Endometrial microvascular endothelial cells (primary cell): ENCODE measurements around the gene PTPRN2. TPM values are rescaled to one million over a fixed set of nuclear protein-coding genes. Genes with fewer than 3 reads are reported as not detected.
"Not testable (repeated sequence)": the region's sequence is repeated elsewhere in the genome, so short reads cannot be mapped to it uniquely, and the experiment has no call there.

Experiments used
- in situ Hi-C: cut with HindIII; loops from 2 replicates; pipeline ENCODE4 v1.10.0; 2017; ENCODE audit warnings: low sequenced_read_pairs, low pct_unique_long_range_greater_than_20kb; ENCODE audit errors: inconsistent ontology term
- total RNA-seq: library from RNA; depleted of rRNA; stranded (reverse); fragments of >200 nt; gene quantifications from one replicate; pipeline ENCODE4 v1.2.3, GENCODE V29; 2015; ENCODE audit errors: inconsistent ontology term

The PTPRN2 gene
- total RNA-seq, 1 donor from 2014 or later = 13.3 TPM

DNA sequence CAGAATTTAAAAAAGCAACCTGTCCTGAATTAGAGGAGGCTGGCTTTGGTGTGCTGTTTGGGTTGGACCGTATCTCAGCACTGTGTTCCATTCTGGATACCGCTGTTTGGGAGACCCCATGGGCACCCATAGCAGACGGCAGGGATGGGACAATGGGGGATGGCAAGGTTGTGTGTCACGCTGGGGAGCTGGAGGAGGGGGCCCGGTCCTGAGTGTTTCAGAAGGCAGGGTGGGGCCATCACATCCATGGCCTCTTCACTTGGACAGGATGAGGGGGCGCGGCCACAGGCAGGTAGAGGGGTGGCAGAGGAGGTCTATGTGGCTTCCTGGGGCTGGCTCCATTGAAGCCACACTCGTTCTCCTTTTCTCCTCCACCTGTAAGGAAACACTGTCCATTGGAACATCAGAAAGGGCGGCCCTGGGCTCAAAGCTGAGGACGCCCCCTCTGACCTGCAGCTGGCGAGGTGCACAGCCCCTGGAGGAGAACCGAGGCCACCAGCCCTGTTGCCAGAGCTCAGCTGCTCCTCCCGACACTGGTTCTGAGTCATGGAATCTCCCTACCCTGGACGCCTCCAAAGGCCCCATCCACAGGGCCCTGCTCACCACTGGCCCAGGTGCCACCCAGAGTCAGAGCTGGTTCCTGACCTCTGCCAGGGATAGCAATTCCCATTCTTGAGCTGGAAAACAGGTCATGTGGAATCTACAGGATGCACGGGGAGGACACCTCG lies 663.6 kb downstream of the PTPRN2 start:
- in situ Hi-C loops = no loop called here

DNA sequence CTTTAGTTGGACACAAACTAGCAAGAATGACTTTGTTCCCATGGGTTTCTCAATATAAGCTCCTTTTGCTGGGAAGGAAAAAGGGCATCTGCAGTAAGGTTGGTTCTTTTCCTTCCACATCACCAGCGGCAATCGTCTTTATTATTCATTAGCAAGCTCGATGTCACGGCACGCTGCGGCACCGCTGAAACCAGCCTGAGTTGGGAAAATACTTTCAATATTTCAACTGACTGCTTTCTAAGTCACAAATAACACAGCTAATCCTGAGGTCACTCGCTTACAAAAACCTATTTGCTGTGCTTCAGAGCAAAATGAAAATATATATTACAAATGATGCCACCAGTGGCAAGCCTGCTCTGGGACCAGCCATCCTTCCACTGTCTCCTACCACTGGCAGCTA lies 665.0 kb downstream of the PTPRN2 start:
- in situ Hi-C loops = no loop called here

DNA sequence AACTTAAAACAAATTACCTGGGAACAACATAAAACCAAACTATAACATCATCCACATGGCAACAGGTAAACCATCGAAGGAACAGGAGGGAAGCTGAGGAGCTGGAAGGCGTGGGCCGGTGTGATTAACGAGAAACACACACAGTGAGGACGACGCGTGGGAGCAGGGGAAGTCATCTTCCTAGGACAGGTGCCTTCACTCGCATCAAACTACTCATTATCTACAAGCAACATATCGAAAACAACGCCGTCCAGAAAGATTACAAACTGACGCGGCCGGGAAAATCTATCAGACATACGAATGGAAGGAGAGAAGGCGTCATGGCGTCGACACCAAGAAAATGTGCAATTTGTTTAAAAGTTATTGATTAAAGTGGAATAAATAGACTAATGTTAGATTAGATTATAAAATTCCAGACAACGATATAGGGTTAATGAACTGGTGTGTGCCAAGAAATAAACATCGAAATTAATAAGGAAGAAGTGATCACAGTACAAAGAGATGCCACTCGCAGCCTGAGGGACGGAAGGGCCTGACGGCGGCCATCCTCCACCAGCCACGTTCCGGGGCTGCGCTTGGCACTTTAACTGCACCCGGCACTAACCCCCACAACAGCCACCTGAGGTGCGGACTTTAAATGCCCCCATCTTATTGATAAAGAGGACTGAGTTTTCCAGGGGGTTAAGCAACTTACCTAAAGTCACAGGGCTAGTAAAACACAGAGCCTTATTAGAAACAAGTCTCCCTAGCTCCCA lies 669.1 kb downstream of the PTPRN2 start:
- in situ Hi-C loops = no loop called here

DNA sequence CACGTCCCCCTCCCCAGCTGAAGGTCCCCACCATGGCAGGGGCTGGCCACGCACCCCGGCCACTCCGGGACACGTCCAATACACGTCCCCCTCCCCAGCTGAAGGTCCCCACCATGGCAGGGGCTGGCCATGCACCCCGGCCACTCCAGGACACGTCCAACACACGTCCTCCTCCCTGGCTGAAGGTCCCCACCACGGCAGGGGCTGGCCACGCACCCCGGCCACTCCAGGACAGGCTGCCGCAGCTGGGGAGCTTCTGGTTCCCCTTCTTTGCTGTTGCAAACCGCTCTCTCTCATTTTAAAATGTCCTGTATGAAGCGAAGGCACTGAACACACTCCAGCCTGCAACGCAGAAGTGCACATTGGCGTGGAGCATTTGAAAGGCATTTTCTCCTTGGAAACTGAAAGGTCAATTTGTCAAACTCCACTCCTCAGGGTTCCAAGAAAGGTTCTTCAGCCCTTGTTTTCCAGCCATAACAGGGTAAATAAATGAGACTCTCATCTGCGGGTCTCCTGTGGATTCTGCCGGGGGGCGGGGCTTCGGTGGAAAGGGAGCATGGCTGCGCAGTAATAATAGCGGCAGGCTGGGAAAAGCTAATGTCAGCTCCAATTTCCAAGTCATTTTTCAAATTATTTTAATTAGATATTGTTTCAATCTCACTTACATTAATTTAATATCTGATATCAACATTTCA lies 670.5 kb downstream of the PTPRN2 start:
- in situ Hi-C loops = no loop called here

DNA sequence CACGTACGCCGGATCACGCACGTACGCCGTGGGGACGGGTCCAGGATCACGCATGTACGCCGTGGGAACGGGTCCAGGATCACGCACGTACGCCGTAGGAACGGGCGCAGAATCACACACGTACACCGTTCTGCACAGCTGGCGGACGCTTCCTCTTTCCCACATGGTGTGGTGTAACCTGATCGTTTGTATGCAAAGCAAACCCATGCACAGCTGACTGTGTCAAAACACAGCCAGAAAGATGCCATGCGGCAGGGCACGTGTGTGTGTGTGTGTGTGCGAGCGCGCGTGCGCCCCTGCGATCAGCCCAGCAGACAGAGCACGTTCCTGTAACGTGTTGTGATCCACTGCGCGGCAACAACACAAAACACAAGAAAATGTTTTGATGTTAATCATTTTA lies 677.2 kb downstream of the PTPRN2 start:
- in situ Hi-C loops = no loop called here

DNA sequence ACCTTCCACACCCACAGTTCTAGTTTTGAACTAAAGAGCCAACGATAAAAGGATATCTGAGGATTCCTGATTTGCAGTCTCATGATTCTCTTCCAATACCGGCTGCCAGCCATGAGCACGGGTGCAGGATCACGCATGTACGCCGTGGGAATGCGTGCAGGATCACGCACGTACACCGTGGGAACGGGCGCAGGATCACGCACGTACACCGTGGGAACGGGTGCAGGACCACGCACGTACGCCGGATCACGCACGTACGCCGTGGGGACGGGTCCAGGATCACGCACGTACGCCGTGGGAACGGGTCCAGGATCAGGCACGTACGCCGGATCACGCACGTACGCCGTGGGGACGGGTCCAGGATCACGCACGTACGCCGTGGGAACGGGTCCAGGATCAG lies 677.6 kb downstream of the PTPRN2 start:
- in situ Hi-C loops = not testable (repeated sequence)

DNA sequence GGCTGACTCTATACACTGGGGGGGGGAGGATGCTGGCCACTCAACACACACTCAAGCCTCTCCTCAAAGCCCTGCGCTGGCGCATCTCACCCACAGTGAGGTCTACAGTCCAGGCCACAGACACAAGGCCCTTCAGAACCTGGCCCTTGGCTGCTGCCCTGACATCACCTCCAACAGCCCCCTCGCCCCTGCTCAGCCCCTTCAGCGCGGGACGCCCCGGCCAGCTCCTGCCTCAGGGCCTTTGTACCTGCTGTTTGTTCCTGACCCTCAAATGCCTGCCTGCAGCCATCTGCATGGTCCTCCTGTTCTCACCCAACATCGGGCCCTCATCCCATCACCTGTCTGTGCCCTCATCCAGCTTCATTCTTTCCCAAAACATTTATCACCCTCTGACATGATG lies 678.3 kb downstream of the PTPRN2 start:
- in situ Hi-C loops = no loop called here

DNA sequence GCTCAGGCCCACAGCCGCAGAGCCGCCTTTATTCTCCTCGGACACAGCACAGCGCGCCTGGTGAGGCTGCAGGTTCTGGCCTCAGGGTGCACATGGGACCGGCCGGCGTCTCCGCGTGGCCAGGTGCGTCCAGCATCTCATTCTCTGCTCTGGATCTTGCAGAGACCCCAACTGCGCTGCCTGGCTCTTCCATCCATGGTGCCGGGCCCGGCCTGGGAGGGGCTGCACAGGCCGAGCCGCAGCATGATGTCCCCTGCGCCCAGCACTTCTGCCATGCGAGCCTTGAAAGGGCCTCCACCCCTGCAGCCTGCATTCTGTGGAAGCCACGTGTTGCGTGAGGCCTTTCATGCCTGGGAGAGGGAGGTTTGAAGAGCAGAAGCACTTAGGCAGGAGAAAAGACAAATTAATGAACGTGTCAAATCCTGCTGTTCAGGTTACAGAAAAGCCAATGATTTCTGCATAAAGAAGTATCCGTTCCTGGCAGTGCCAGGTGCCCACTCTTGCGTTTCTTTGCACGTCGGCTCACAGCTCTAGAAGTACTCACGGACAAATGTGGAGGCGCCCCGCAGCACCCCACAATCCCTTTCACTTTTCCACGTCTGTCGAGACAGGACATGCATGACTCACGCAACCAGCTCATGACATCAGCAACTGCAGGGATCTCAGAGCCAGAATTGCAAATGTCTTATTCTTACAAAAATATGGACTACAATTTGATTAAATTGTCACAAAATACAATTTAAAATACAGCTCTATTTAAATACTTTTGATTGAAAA lies 679.4 kb downstream of the PTPRN2 start:
- in situ Hi-C loops = no loop called here

DNA sequence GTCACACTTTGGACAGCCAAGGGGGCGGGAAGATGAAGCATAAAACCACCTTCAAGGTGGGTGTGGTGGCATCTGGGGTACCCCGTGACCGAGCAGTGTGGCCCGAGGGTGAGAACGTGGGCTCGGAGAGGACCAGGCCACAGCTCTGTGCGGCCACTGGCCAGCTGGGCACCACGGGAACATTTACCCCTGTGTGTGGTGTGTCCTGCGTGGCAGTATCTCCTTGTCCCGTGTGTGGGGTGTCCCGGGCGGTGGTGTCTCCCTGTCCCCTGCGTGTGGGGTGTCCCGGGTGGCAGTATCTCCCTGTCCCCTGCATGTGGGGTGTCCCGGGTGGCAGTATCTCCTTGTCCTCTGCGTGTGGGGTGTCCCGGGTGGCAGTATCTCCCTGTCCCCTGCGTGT lies 680.5 kb downstream of the PTPRN2 start:
- in situ Hi-C loops = no loop called here

DNA sequence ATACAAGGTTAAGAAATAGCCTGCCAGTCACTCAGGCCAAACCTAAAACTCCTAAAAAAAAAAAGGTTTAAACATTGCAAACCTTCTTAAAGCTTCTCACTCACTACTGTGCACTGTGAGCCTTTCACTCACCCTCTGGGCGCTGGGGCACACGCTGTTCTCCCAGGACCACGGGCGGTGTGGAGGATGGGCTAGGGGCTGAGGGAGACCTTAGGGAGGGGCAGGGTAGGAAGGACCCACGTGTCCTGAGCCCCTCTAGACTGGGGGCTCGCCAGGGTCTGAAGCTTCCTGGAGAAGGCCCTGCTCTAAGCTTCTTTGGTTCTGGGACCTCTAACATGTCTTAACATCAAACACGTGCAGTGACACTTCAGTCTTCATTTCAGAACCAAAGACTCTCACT lies 681.0 kb downstream of the PTPRN2 start:
- in situ Hi-C loops = no loop called here

DNA sequence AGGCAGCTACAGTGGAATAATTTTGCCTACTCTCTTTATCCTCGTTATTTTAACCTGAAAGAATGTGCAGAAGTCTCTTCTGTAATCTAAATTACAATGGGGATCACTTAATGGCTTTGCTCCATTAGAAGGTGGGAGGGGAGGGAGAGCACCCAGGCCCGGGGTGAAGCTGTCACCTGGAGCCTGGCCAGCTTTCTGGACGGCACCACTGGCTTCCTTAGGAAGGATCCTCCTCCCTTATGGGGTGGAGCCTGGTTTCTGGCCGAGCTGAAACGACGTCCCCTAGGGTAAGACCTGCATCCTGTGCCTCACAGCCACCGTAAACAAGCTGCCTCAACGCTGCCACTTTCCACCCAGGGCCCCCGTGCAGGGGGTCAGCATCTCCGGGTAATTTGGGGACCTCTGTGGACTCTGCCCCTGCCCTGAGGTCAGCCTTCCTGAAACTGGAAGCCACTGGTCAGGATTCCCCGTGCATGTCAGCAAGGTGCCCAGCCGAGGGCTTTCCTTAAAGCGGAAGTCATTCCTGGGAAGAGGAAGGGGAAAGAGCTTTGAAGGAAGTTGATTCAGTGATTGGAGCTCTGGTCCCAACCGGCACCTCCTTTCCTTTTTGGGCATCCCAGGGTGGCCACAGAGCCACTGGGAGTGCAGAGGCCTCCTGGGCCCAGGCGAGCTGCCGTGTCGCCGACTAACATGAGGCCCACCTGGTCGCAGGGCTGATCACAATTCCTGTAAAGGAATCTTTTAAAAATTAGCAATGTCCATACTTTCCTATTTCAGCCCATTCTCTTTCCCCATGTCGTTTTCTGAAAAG lies 681.8 kb downstream of the PTPRN2 start:
- in situ Hi-C loops = no loop called here

DNA sequence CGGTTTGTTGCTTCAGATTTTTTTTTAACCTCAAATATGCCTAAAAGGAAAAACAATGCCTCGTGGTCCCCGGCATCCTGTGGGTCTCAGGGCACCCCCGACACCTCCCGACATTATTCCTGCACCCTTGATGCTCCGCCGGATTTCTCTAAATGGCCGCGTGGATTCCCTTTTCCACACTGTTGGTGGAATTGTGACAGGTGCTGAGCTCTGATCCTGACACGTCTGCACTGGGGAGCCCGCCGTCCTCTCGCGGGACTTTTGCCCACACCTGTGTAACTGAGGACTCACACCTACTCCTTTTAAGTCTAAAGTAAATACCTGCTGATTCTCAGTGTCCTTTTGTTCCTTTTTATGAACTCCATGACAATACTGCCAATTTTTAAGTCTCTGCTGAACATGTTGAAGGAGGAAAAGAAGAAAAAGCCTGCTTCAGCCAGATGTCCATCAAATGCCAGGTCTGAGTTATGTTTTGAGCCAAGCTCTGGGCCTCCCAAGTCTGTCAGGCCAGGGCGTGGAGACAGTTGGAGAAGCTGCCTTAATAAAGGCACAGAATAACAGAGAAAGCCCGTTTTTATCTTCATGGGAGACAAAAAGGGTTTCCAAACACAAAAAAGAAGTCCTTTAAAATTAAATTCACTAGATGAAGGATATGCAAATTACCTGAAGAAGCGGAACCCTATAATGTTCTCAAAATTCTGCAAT lies 682.6 kb downstream of the PTPRN2 start:
- in situ Hi-C loops = no loop called here

DNA sequence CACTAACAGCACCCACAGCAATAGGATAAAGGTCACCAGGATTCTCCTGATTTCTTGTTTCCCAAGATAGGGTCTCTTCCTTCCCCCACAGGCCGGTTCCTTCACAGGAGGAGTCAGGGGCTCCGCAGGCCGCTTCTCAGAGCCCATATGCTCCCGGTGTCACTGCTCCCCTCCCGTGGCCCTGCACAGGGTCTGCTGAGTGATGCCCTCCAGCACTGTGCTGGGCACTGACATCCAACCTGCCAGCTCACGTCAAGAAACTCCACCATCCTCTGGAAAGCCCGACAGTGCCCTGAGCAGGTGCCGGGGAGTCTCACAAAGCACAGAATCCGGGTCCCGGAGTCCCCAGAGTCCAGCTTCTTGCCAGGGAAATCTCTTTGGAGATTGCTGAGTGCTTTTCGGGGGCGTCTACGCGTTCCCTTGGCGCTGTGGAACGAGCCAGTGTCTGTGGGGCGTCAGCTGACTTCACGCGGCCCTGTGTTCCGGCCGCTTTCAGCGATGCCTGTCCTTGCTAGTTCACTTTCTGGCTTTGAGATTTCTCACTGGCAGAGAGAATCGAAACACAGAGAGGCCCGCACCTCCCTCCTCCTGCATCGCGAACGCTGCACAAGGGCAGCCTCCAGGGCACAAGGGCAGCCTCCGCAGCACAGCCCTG lies 683.3 kb downstream of the PTPRN2 start:
- in situ Hi-C loops = no loop called here

DNA sequence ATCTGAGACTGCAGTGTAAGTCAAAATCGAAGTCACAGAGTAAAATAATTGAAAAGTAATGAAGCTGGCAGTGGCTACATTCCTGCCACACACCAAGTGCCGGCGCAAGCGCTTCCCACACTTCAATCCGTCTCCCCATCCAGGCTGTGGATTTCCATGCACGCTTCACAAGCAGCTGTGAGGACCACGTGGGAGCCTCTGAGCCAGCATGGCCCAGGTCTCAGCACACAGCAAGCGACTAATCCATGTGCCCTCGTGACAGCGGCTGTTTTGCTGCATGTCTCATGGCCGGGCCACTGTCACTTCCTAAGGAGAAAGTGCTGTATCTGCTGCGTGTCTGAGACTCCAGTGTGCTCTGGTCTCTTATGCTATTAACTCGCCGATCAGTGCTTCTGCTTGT lies 683.9 kb downstream of the PTPRN2 start:
- in situ Hi-C loops = no loop called here

DNA sequence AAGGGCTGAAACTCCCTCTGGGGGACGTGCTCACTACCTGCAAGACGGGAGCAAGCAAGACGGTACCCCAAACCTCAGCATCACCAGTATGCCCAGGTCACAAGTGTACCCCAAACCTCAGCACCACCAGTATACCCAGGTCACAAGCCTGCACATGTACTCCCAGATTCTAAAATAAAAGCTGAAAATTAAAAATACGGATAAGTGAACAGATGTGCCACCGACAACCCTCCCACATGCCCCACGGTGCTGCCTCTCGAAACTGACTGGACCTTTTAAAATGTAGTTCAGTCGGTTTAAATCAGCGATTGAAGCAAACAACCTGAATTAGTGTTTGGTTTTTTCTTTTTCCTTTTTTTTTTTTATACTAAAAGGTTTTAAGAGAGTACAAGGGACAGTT lies 684.3 kb downstream of the PTPRN2 start:
- in situ Hi-C loops = no loop called here

DNA sequence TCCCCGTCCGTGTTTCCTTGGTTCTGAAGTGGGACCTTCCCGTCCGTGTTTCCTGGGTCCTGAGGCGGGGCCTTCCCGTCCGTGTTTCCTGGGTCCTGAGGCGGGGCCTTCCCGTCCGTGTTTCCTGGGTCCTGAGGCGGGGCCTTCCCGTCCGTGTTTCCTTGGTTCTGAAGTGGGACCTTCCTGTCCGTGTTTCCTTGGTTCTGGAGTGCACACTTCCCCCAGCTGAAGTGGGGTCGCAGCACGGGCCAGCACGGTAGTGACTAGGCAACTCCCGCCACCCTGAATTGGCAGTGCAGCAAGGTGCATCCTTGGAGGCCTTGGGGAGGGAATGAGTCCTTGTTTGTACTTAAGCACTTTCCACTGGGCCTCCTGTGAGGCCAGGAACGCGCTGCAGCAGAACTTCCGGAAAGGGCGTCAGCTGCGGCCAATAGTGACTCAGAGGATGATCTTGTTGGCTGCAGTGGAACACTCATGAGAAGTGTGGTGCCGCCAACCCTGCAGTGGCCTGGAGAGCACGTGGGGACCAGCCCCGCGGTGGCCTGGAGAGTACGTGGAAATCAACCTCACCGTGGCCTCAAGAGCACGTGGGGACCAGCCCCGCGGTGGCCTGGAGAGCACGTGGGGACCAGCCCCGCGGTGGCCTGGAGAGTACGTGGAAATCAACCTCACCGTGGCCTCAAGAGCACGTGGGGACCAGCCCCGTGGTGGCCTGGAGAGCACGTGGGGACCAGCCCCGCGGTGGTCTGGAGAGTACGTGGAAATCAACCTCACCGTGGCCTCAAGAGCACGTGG lies 685.6 kb downstream of the PTPRN2 start:
- in situ Hi-C loops = not testable (repeated sequence)

DNA sequence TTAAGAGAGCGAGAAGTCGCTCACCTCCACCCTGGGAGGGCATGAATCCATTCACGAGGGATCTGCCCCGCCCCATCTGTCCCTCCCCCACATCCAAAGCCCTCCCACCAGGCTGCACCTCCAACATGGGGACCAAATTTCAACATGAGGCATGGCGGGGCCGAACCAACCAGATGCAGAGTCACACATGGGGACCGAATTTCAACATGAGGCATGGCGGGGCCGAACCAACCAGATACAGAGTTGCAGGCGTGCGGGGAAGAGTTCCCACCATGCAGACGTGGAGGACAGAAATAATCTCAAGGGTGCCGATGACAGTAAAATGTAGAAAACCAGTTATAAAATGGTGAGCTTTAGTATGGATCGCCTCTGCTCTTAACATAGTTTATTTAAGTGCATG lies 686.5 kb downstream of the PTPRN2 start:
- in situ Hi-C loops = no loop called here
